Measurements from ENCODE around the gene BIVM.

DNA sequence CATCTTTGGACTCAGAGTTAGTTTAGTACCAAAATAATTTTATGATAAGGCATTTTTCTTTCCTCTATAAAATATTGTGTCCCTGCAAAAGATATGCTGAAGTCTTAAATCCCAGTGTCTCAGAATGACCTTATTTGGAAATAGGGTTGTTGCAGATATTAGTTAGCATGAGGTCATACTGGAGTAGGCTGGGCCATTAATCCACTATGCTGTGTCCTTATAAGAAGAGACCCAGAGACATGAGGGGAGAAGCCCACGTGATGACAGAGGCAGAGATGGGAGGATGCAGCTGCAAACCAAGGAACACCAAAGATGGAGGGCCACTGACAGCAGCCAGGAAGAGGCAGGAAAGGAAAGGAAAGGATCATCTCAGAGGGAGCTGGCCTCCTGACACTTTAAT lies 6.5 kb upstream of the BIVM start:
- no peak for TF ChIP-seq YY1 (IDR thresholded peaks at IDR 0.05; ENCODE audit: insufficient read depth, insufficient read length)
- no peak for TF ChIP-seq ZNF274 (IDR thresholded peaks at IDR 0.05; ENCODE audit: low read depth, low read length)
- TF ChIP-seq SUZ12 (IDR thresholded peaks at IDR 0.05; ENCODE audit: extremely low read depth, insufficient read depth, insufficient read length): no peak
